WTC11 (cell line): ENCODE measurements around the gene NOP16. TPM values are rescaled to one million over a fixed set of nuclear protein-coding genes. Genes with fewer than 3 reads are reported as not detected.
A peak's percentile ranks its signal among the peaks of the same experiment; 100 is the strongest.

Source experiments
- ATAC-seq: fragments of 200-7000 bp; cut with Tn5 transposase; 2 replicates; pipeline ENCODE4 v1.10.0; 2021; ENCODE audit warnings: mild to moderate bottlenecking, moderate library complexity
- CTCF ChIA-PET: fragments of 300-600 bp; sonication (Branson Sonifier 250); formaldehyde crosslinking; loops from one replicate; lab custom pipeline; 2021; ENCODE audit warnings: antibody characterized with exemption; lab: Charles Lee
- POLR2A ChIA-PET: fragments of 350-600 bp; sonication (Branson Sonifier 250); formaldehyde crosslinking; loops from one replicate; lab custom pipeline; 2021; ENCODE audit warnings: antibody characterized with exemption; lab: Charles Lee
- DNase-seq: peaks from one replicate; pipeline ENCODE4 v3.0.0; 2021; ENCODE audit warnings: low spot score
- H3K27ac Mint-ChIP-seq: 2 replicates; pipeline ENCODE4 v1.8.0; 2021; ENCODE audit warnings: mixed read lengths
- H3K27me3 Mint-ChIP-seq: 2 replicates; pipeline ENCODE4 v1.8.0; 2021; ENCODE audit warnings: low read depth, mild to moderate bottlenecking, moderate library complexity, mixed read lengths
- H3K36me3 Mint-ChIP-seq: 2 replicates; pipeline ENCODE4 v1.8.0; 2021; ENCODE audit warnings: mixed read lengths
- H3K4me1 Mint-ChIP-seq: 2 replicates; pipeline ENCODE4 v1.8.0; 2022; ENCODE audit warnings: mixed read lengths
- H3K4me3 Mint-ChIP-seq: 2 replicates; pipeline ENCODE4 v1.8.0; 2021; ENCODE audit warnings: mild to moderate bottlenecking, moderate library complexity, mixed read lengths
- H3K9me3 Mint-ChIP-seq: 2 replicates; pipeline ENCODE4 v1.8.0; 2021; ENCODE audit warnings: mixed read lengths
- CREM ChIP-seq: sonication (generic); formaldehyde crosslinking; IDR thresholded peaks from 2 replicates; pipeline ENCODE4 v1.8.1; 2022; ENCODE audit warnings: mild to moderate bottlenecking, missing genetic modification reagents, moderate library complexity
- E2F5 ChIP-seq: sonication (generic); formaldehyde crosslinking; IDR thresholded peaks from 2 replicates; pipeline ENCODE4 v1.8.1; 2022; ENCODE audit warnings: mild to moderate bottlenecking, moderate library complexity, missing genetic modification reagents
- EMX1 ChIP-seq: fragments of 250-450 bp; sonication (Bioruptor Pico); IDR thresholded peaks from 2 replicates; pipeline ENCODE4 v1.8.0; 2021; ENCODE audit warnings: mild to moderate bottlenecking
- ESRRA ChIP-seq: sonication (generic); formaldehyde crosslinking; IDR thresholded peaks from 2 replicates; pipeline ENCODE4 v1.8.1; 2022; ENCODE audit warnings: mild to moderate bottlenecking, missing genetic modification reagents, borderline replicate concordance
- FOXK1 ChIP-seq: sonication (generic); formaldehyde crosslinking; IDR thresholded peaks from 2 replicates; pipeline ENCODE4 v1.8.0; 2022; ENCODE audit warnings: mild to moderate bottlenecking, moderate library complexity, missing genetic modification reagents
- FOXP1 ChIP-seq: sonication (generic); formaldehyde crosslinking; IDR thresholded peaks from 2 replicates; pipeline ENCODE4 v1.8.0; 2022; ENCODE audit warnings: missing genetic modification reagents, mild to moderate bottlenecking, moderate library complexity, borderline replicate concordance
- FOXP4 ChIP-seq: sonication (generic); formaldehyde crosslinking; IDR thresholded peaks from 2 replicates; pipeline ENCODE4 v1.8.0; 2022; ENCODE audit warnings: mild to moderate bottlenecking, missing genetic modification reagents
- JAZF1 ChIP-seq: fragments of 250-450 bp; sonication (Bioruptor Pico); IDR thresholded peaks from 2 replicates; pipeline ENCODE4 v1.9.0; 2021; ENCODE audit warnings: moderate library complexity, mild to moderate bottlenecking, inconsistent platforms
- MAX ChIP-seq: sonication (generic); formaldehyde crosslinking; IDR thresholded peaks from 2 replicates; pipeline ENCODE4 v1.8.0; 2022; ENCODE audit warnings: mild to moderate bottlenecking, missing genetic modification reagents
- PRDM15 ChIP-seq: sonication (generic); formaldehyde crosslinking; IDR thresholded peaks from 2 replicates; pipeline ENCODE4 v1.8.0; 2022; ENCODE audit warnings: missing genetic modification reagents
- PREB ChIP-seq: sonication (generic); formaldehyde crosslinking; IDR thresholded peaks from 2 replicates; pipeline ENCODE4 v1.8.1; 2022; ENCODE audit warnings: mild to moderate bottlenecking, missing genetic modification reagents, moderate library complexity, borderline replicate concordance
- SP1 ChIP-seq: sonication (generic); formaldehyde crosslinking; conservative IDR thresholded peaks from 2 replicates; pipeline ENCODE4 v1.8.1; 2022; ENCODE audit warnings: missing genetic modification reagents
- TCF7 ChIP-seq: sonication (generic); formaldehyde crosslinking; IDR thresholded peaks from 2 replicates; pipeline ENCODE4 v1.8.0; 2022; ENCODE audit warnings: mild to moderate bottlenecking, low read depth, missing genetic modification reagents, moderate library complexity
- TEAD4 ChIP-seq: sonication (generic); formaldehyde crosslinking; IDR thresholded peaks from 2 replicates; pipeline ENCODE4 v1.8.0; 2022; ENCODE audit warnings: mild to moderate bottlenecking, missing genetic modification reagents
- TP53 ChIP-seq: sonication (generic); formaldehyde crosslinking; IDR thresholded peaks from 2 replicates; pipeline ENCODE4 v1.8.1; 2023; ENCODE audit warnings: mild to moderate bottlenecking, missing genetic modification reagents
- ZBTB21 ChIP-seq: sonication (generic); formaldehyde crosslinking; IDR thresholded peaks from 2 replicates; pipeline ENCODE4 v1.8.1; 2023; ENCODE audit warnings: mild to moderate bottlenecking, missing genetic modification reagents, borderline replicate concordance
- ZMAT4 ChIP-seq: fragments of 250-450 bp; sonication (Bioruptor Pico); IDR thresholded peaks from 2 replicates; pipeline ENCODE4 v1.9.0; 2021; ENCODE audit warnings: mild to moderate bottlenecking
- ZNF138 ChIP-seq: sonication (generic); formaldehyde crosslinking; conservative IDR thresholded peaks from 2 replicates; pipeline ENCODE4 v1.8.1; 2022; ENCODE audit warnings: mild to moderate bottlenecking, moderate library complexity, missing genetic modification reagents
- ZNF317 ChIP-seq: sonication (generic); formaldehyde crosslinking; IDR thresholded peaks from 2 replicates; pipeline ENCODE4 v1.8.1; 2023; ENCODE audit warnings: low read depth, mild to moderate bottlenecking, moderate library complexity, missing genetic modification reagents, borderline replicate concordance
- ZNF416 ChIP-seq: fragments of 250-450 bp; sonication (Bioruptor Pico); IDR thresholded peaks from 2 replicates; pipeline ENCODE4 v1.9.0; 2021; ENCODE audit warnings: mild to moderate bottlenecking, inconsistent platforms
- ZNF423 ChIP-seq: fragments of 250-450 bp; sonication (Bioruptor Pico); IDR thresholded peaks from 2 replicates; pipeline ENCODE4 v2.1.2; 2022; ENCODE audit warnings: mild to moderate bottlenecking, moderate library complexity
- ZNF425 ChIP-seq: fragments of 250-450 bp; sonication (Bioruptor Pico); conservative IDR thresholded peaks from 2 replicates; pipeline ENCODE4 v1.9.0; 2021; ENCODE audit warnings: mild to moderate bottlenecking
- ZNF671 ChIP-seq: fragments of 250-450 bp; sonication (Bioruptor Pico); IDR thresholded peaks from 2 replicates; pipeline ENCODE4 v1.8.0; 2021; ENCODE audit warnings: mild to moderate bottlenecking
- total RNA-seq: library from RNA; stranded (reverse); gene quantifications from 3 replicates; pipeline ENCODE4 v1.2.3, GENCODE V29; 2021

The NOP16 gene
- total RNA-seq, 1 experiment from 2014 or later: 57.7 TPM

- no peak for TF ChIP-seq EMX1 (CRISPR knock-in tag)
- no peak for TF ChIP-seq TEAD4 (CRISPR knock-in tag)
- TF ChIP-seq ZMAT4 (CRISPR knock-in tag): no peak
- no peak for TF ChIP-seq MAX (CRISPR knock-in tag)
- no peak for TF ChIP-seq ZNF317
- TF ChIP-seq FOXP1: no peak
- TF ChIP-seq, all 79 proteins: peak for 0
These were observed 28.6 kb upstream of the NOP16 start (continued) for GRCh38 chr5:176416965-176417364.

GRCh38 chr5:176415952-176416924, 27.8 kb upstream of the NOP16 start, which contains the start of gene CLTB:
TSS of gene CLTB (minus strand) at chr5:176416539. CDS start at chr5:176416363, 176 bp downstream.
- Mint-ChIP-seq H3K4me1 (peaks cover 6% of the 10 kb centered on the region; the same call in 1 of the 2 replicates), H3K9me3 (peaks cover 25% of the 10 kb centered on the region), H3K27ac (no peak within 1 kb of the TSS), H3K36me3 (peaks cover 15% of the 10 kb centered on the region), H3K4me3 (peak within 1 kb of the TSS; percentile 58), H3K27me3 (peaks cover 39% of the 10 kb centered on the region)
- ATAC-seq (peak; percentile 97), DNase-seq (peak; percentile 90)
- ChIA-PET CTCF (interaction anchor here (0.6 to 3.4 kb wide), 18 partner anchors 10 to 686 kb away, joined by 3 to 45 read pairs (median 4); partner anchors contain the start of genes EIF4E1B, FAF2, HIGD2A and NOP16), POLR2A (interaction anchor here (0.7 to 1.1 kb wide), 4 partner anchors 24 to 121 kb away, joined by 3 to 8 read pairs (median 4); partner anchors contain the start of genes FAF2 and RNF44)
- TF ChIP-seq TEAD4 (CRISPR knock-in tag) (peak; percentile 17; the same call in 1 of the 2 replicates), PRDM15 (CRISPR knock-in tag) (peak; percentile 50; the same call in 1 of the 2 replicates), TCF7 (CRISPR knock-in tag) (no peak), E2F5 (CRISPR knock-in tag) (peak; percentile 85), ESRRA (CRISPR knock-in tag) (peak; percentile 38; the same call in 1 of the 2 replicates), ZBTB21 (no peak), PREB (CRISPR knock-in tag) (no peak), ZNF425 (no peak), ZNF416 (no peak; the same call in 1 of the 2 replicates), ZNF671 (CRISPR knock-in tag) (no peak), TP53 (no peak; the same call in 1 of the 2 replicates), JAZF1 (CRISPR knock-in tag) (no peak), SP1 (CRISPR knock-in tag) (peak; percentile 98), FOXK1 (CRISPR knock-in tag) (peak; percentile 52; the same call in 1 of the 2 replicates), FOXP4 (0 out of 2 replicates have a peak, but pooled peaks have one; percentile 20), ZNF423 (CRISPR knock-in tag) (peak; percentile 50; the same call in 1 of the 2 replicates), CREM (CRISPR knock-in tag) (peak; percentile 93), ZNF138 (CRISPR knock-in tag) (no peak)
